ENCODE results near the gene PLEKHA7.

GRCh38 chr11:16745950-16746605 is 268.1 kb downstream of the PLEKHA7 start:
- TF ChIP-seq, protein P1, sequence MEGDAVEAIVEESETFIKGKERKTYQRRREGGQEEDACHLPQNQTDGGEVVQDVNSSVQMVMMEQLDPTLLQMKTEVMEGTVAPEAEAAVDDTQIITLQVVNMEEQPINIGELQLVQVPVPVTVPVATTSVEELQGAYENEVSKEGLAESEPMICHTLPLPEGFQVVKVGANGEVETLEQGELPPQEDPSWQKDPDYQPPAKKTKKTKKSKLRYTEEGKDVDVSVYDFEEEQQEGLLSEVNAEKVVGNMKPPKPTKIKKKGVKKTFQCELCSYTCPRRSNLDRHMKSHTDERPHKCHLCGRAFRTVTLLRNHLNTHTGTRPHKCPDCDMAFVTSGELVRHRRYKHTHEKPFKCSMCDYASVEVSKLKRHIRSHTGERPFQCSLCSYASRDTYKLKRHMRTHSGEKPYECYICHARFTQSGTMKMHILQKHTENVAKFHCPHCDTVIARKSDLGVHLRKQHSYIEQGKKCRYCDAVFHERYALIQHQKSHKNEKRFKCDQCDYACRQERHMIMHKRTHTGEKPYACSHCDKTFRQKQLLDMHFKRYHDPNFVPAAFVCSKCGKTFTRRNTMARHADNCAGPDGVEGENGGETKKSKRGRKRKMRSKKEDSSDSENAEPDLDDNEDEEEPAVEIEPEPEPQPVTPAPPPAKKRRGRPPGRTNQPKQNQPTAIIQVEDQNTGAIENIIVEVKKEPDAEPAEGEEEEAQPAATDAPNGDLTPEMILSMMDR (IDR thresholded peaks at IDR 0.05): no peak
- no peak for TF ChIP-seq POLR2A (IDR thresholded peaks at IDR 0.05)
